ENCODE results near the gene EML4.
"Not testable (repeated sequence)": the region's sequence is repeated elsewhere in the genome, so short reads cannot be mapped to it uniquely, and the experiment has no call there.

EML4 gene

GRCh38 chr2:42363413-42363812, 194.3 kb downstream of the EML4 start:
- DNase-seq = no peak

GRCh38 chr2:42364658-42365057, 195.5 kb downstream of the EML4 start:
- DNase-seq = no peak

- DNase-seq = no peak
Observed at GRCh38 chr2:42366411-42366810, 197.3 kb downstream of the EML4 start.

DNA sequence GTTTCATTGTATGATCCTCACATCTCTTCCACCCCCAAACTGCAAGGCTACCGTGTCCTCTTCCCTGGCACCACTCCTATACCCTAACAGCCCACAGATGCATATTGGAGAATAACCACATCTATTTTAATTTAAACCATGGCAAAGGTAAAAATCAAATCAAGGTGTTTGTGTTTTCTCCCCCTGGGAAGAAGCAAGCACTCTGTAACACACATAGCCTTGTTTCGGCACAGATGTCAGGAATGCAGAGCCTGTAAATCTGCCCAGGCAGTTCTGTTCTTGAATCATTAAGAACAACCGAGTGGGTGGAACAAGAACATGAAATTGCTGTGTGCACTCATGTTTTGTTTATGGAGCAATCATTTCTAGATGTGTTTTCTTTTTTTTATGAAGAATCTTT, 198.7 kb downstream of the EML4 start:
- no peak for DNase-seq

- DNase-seq = no peak
Observed at GRCh38 chr2:42368817-42369531, 199.8 kb downstream of the EML4 start.

- DNase-seq = no peak
Observed at GRCh38 chr2:42369532-42370229, 200.5 kb downstream of the EML4 start.

DNA sequence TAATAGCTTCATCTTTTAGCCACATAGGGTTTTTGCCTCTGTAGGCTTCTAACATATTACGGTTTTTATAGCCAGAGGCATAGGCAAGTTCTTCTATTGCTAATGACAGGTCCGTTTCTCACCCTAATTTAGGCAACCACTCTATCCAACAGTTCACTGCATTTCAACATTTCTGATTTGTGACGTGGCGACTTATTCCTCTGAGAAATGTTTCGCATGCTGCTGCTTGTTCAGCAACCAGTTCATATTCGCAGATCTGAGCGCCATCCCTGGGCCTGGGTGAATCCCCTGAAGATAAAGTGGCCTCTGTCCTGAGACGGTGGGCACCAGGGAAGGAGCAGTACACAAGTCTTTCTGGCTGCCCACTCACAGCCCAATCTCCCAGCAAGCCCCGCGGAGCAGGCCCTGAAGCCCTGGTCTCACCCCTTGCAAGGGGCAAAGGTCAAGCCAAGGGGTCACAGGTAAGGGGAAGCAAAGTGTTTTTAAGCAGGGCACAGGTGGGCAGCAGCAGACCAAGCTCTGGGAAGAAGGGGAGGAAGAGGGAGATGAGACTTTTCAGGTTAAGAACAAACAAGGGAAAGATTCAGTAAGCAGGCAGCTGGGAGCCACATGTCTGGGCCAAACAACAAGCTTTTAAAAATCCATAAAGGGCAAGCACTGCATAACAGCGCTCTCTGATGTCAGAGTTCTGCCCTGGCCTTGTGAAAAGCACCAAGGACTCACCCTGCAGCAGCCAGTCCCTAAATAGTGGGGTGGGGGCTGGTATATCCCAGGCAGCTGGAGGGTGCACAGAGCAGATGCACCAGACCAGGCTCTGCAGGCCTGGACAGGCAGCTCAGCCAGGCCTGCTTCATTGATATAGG, 202.7 kb downstream of the EML4 start:
- no peak for DNase-seq

- no peak for DNase-seq
Observed at GRCh38 chr2:42372474-42373200, 203.5 kb downstream of the EML4 start.

DNA sequence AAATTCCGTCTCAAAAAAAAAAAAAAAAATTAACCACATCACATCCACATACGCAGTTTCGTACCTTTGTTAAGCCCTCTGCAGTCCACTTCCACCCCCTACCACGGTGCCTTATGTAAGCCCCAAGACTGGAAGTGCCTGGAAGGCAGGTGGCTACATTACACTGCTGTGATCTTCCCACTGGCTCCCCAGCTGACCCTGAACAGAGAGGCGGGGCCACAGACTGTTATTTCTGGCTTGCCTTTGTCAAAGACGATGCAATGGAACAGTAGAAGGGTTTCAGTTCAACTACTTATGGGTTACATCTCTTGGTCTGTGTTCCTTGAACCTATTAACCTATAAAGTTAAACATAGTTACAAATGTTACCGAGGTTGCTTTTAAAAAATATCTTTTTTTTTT, 207.6 kb downstream of the EML4 start:
- no peak for DNase-seq

DNA sequence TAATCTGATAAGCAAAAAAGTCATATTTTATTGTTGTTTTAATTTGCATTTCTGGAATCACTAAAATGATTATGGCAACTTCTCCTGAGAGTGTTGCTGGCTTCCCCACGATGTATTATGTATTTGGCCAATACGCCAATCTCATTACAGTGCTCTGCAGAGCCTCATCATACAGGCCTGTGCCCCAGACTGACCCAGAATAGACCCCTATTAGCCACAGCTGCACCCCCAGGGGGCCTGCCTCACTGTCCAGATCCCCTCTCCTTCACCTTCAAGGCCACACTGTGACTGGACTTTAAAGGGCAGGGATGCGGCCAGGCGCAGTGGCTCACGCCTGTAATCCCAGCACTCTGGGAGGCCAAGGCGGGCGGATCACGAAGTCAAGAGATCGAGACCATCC, 209.3 kb downstream of the EML4 start:
- DNase-seq = no peak

- not testable (repeated sequence) for DNase-seq
Observed at GRCh38 chr2:42380026-42380425, 210.9 kb downstream of the EML4 start.

- no peak for DNase-seq
Observed at GRCh38 chr2:42382144-42382543, 213.0 kb downstream of the EML4 start.
